ENCODE measurements around the gene SSBP2. TPM values are rescaled to one million over a fixed set of nuclear protein-coding genes. Genes with fewer than 3 reads are reported as not detected.
A peak's percentile ranks its signal among the peaks of the same experiment; 100 is the strongest.
"Not testable (repeated sequence)": the region's sequence is repeated elsewhere in the genome, so short reads cannot be mapped to it uniquely, and the experiment has no call there.

Gene SSBP2
- polyA plus RNA-seq, 1 donor = 27.8 TPM

DNA sequence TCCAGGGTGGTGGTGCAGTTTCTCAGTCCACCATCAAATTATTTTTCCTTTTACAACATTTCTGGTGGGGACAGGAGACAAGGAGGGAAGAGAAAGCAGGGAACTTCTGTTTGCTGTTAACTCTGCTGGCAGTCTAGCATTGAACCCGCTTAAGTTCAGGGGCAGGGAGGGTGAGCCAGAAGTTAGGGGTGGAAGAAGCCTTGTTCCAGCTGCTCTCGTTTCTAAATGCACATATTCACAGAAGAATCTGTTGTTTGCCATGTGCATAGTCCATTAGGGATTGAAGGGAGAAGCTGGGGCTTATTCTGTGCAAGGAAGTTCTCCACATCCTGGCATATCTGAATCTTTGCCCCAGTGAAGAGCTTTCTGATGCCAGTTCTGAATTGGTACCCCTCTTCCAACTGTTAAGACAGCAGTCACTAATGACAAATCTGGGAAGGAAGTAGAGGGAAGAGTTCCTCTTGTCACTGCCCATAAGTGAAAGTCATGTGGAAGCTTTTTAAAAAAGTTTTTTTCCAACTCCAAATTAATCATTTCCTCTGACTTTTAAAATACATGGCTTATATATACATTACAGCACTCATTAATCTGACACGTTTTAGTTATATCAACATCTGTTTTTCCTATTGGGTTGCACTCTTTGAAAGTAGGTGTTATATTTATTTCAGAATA lies 324.4 kb downstream of the SSBP2 start:
- Histone ChIP-seq H3K9me3 (ENCODE audit: control insufficient read depth, low read depth, low read length) (no peaks in the 10 kb centered on the region), H3K27ac (ENCODE audit: low read length) (no peak overlapping the region), H3K27me3 (ENCODE audit: control insufficient read depth, insufficient read depth, low read length) (no peaks in the 10 kb centered on the region), H3K36me3 (ENCODE audit: control insufficient read depth, insufficient read depth, low read length) (no peaks in the 10 kb centered on the region), H3K4me3 (ENCODE audit: low read length) (no peak overlapping the region), H3K4me1 (ENCODE audit: control insufficient read depth, insufficient read depth, low read length) (no peaks in the 10 kb centered on the region)
- WGBS (ENCODE audit: insufficient coverage, low lambda C conversion rate) = no CpG with 5 or more reads among the region's 3 CpGs
- no peak for DNase-seq

DNA sequence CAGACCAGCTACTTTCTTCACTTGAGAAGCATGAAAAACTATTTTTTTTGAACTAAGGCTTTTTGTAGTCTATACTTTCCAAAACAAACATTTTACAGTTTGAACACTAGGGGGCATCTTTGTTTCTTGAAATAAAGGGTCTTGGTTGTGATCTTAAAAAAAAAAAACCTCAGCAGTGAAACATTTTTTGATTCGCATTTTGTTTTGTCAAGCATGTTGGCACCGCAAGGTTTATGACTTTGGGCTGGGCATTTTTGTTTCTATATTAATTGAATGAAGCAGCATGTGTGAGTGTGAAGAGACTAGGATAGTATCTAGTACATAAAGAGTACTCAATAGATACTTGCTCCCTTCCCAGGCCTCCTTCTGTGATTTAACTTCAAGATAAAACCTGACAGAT lies 325.3 kb downstream of the SSBP2 start:
- no peak overlapping the region for H3K4me3 ChIP-seq (ENCODE audit: low read length)
- H3K9me3 ChIP-seq (ENCODE audit: control insufficient read depth, low read depth, low read length) = no peaks in the 10 kb centered on the region
- H3K27me3 ChIP-seq (ENCODE audit: control insufficient read depth, insufficient read depth, low read length) = no peaks in the 10 kb centered on the region
- H3K36me3 ChIP-seq (ENCODE audit: control insufficient read depth, insufficient read depth, low read length) = no peaks in the 10 kb centered on the region
- H3K4me1 ChIP-seq (ENCODE audit: control insufficient read depth, insufficient read depth, low read length) = no peaks in the 10 kb centered on the region
- peak in 1 of 2 donors; percentile 8 for DNase-seq
- WGBS (ENCODE audit: insufficient coverage, low lambda C conversion rate) = no CpG with 5 or more reads among the region's 2 CpGs
- H3K27ac ChIP-seq (ENCODE audit: low read length) = no peak overlapping the region

DNA sequence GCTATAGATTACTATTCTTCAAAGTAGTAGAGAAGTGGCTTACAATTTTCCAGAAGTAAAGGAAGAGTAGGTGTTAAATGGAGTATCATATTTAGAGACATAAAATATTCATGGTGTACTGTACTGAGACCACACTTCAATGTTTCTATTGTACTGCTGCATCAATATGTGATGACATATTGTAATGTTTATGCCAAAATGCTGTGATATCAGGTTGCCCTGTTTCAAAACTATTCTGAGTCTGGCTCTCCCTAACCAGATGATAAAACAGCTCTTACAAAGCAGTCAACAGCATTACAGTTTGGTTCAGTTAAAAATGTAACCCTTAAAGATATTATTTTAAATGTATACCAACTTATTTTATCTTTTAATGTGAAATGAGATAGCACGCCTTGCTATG lies 326.2 kb downstream of the SSBP2 start:
- no peak for DNase-seq
- Histone ChIP-seq H3K36me3 (ENCODE audit: control insufficient read depth, insufficient read depth, low read length) (no peaks in the 10 kb centered on the region), H3K9me3 (ENCODE audit: control insufficient read depth, low read depth, low read length) (no peaks in the 10 kb centered on the region), H3K27me3 (ENCODE audit: control insufficient read depth, insufficient read depth, low read length) (no peaks in the 10 kb centered on the region), H3K4me1 (ENCODE audit: control insufficient read depth, insufficient read depth, low read length) (no peaks in the 10 kb centered on the region), H3K27ac (ENCODE audit: low read length) (no peak overlapping the region), H3K4me3 (ENCODE audit: low read length) (no peak overlapping the region)
- 100% methylated on average over 1 of the region's 1 CpG for WGBS (ENCODE audit: insufficient coverage, low lambda C conversion rate)

DNA sequence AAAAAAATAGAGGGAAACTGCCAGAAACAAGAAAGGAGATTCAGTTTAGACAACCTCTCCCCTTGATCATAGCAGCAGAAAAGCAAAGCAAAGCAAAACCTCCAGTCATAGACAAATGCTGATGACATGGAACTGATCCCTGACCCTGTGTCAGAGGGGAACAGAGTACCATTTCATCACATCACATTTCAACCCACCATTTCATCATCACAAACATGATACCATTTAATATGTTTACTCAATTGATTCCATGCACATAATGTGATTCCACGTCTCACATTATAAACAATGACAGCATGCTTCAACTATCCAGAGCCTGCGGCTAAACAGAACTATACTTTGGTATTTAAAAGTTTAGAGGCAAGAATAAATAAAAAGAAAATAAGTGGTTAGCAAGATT lies 328.2 kb downstream of the SSBP2 start:
- Histone ChIP-seq H3K36me3 (ENCODE audit: control insufficient read depth, insufficient read depth, low read length) (no peaks in the 10 kb centered on the region), H3K27ac (ENCODE audit: low read length) (no peak overlapping the region), H3K4me3 (ENCODE audit: low read length) (no peak overlapping the region), H3K4me1 (ENCODE audit: control insufficient read depth, insufficient read depth, low read length) (no peaks in the 10 kb centered on the region), H3K9me3 (ENCODE audit: control insufficient read depth, low read depth, low read length) (no peaks in the 10 kb centered on the region), H3K27me3 (ENCODE audit: control insufficient read depth, insufficient read depth, low read length) (no peaks in the 10 kb centered on the region)
- 50% methylated on average over 1 of the region's 2 CpGs for WGBS (ENCODE audit: insufficient coverage, low lambda C conversion rate)
- peak in 1 of 2 donors; percentile 8 for DNase-seq

DNA sequence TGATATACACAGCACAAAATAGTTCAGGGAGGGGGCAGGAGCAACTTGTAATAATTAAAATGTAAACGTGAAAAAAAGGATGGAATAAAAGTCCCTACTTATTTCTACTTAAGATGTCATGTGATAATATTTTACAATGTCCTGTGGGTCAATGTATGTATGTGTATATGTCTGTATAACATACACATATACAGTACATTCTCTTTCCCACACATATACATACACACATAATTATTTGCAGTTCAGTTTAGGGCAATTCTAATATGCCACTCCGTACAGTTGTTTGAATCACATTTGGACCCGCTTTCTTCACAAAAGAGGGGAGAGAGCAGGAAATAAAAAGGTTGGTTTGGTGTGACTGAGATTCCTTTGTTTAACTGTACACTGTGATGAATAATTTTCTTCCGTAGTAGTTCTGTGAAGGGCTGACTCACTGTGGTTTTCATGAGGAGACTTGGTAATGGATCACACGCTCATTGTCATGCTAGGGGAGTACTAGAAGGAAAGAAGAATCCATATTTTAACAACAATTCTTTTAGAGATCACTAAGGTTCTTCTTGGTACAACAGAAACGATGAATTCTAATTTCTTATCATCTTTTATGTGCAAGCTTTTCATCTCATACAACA lies 330.7 kb downstream of the SSBP2 start:
- no peaks in the 10 kb centered on the region for H3K36me3 ChIP-seq (ENCODE audit: control insufficient read depth, insufficient read depth, low read length)
- WGBS (ENCODE audit: insufficient coverage, low lambda C conversion rate) = 100% methylated on average over 1 of the region's 6 CpGs
- H3K4me3 ChIP-seq (ENCODE audit: low read length) = no peak overlapping the region
- no peaks in the 10 kb centered on the region for H3K27me3 ChIP-seq (ENCODE audit: control insufficient read depth, insufficient read depth, low read length)
- DNase-seq = no peak
- no peaks in the 10 kb centered on the region for H3K4me1 ChIP-seq (ENCODE audit: control insufficient read depth, insufficient read depth, low read length)
- H3K9me3 ChIP-seq (ENCODE audit: control insufficient read depth, low read depth, low read length) = no peaks in the 10 kb centered on the region
- H3K27ac ChIP-seq (ENCODE audit: low read length) = no peak overlapping the region

DNA sequence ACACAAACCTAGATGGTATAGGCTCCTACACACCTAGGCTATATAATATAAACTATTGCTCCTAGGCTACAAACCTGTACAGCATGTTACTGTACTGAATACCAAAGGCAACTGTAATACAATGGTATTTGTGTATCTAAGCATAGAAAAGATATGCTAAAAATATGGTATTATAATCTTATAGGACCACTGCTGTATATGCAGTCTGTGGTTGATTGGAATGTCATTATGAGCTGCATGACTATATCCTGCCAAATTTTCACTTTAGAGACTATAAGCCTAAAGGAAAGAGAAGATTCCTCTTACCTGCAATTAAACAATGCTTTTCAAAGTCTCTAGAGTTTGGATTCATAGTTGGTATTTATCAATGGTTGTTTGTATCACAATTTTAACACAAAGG lies 332.3 kb downstream of the SSBP2 start:
- Histone ChIP-seq H3K4me1 (ENCODE audit: control insufficient read depth, insufficient read depth, low read length) (no peaks in the 10 kb centered on the region), H3K36me3 (ENCODE audit: control insufficient read depth, insufficient read depth, low read length) (no peaks in the 10 kb centered on the region), H3K27me3 (ENCODE audit: control insufficient read depth, insufficient read depth, low read length) (no peaks in the 10 kb centered on the region), H3K27ac (ENCODE audit: low read length) (no peak overlapping the region), H3K4me3 (ENCODE audit: low read length) (no peak overlapping the region), H3K9me3 (ENCODE audit: control insufficient read depth, low read depth, low read length) (no peaks in the 10 kb centered on the region)
- DNase-seq = no peak

DNA sequence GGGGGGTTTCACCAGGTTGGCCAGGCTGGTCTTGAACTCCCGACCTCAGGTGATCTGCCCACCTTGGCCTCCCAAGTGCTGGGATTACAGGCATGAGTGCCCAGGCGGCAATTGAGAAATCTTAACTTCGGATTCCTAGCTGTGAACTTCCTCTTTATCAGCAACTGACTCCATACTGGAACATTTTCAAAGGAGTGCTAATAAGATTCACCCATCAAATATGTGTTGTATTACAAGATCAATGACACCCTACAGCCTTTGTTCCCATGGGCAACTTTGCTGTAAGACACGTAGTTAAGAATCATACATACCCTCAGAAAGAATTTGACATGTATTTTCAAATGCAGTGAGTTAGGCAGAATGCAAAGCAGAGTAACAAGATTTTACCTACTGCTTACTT lies 333.8 kb downstream of the SSBP2 start:
- no CpG with 5 or more reads among the region's 4 CpGs for WGBS (ENCODE audit: insufficient coverage, low lambda C conversion rate)
- Histone ChIP-seq H3K36me3 (ENCODE audit: control insufficient read depth, insufficient read depth, low read length) (no peaks in the 10 kb centered on the region), H3K27me3 (ENCODE audit: control insufficient read depth, insufficient read depth, low read length) (no peaks in the 10 kb centered on the region), H3K4me3 (ENCODE audit: low read length) (no peak overlapping the region), H3K4me1 (ENCODE audit: control insufficient read depth, insufficient read depth, low read length) (no peaks in the 10 kb centered on the region), H3K27ac (ENCODE audit: low read length) (no peak overlapping the region), H3K9me3 (ENCODE audit: control insufficient read depth, low read depth, low read length) (no peaks in the 10 kb centered on the region)
- DNase-seq = no peak

DNA sequence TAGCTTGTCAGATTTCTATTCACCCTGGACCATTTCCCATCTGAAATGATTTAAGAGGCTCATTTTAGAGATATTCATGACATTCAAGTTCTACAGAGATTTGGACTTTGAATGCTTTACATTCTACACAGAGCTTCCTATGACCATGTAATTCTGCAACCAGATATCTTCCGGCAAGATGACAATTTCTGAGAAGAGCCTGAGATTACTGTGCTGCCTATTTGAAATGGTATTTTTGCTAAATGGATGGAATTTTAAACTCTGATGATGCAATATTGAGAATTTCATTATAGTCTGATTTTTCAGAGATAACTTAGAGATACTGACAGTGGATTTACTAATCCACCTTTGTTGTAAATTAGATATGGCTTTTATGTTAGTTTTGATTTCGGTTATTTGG lies 341.0 kb downstream of the SSBP2 start:
- Histone ChIP-seq H3K27ac (ENCODE audit: low read length) (peak overlapping the region; percentile 33), H3K4me3 (ENCODE audit: low read length) (no peak overlapping the region), H3K4me1 (ENCODE audit: control insufficient read depth, insufficient read depth, low read length) (peaks cover 2% of the 10 kb centered on the region), H3K9me3 (ENCODE audit: control insufficient read depth, low read depth, low read length) (no peaks in the 10 kb centered on the region), H3K36me3 (ENCODE audit: control insufficient read depth, insufficient read depth, low read length) (no peaks in the 10 kb centered on the region), H3K27me3 (ENCODE audit: control insufficient read depth, insufficient read depth, low read length) (no peaks in the 10 kb centered on the region)
- WGBS (ENCODE audit: insufficient coverage, low lambda C conversion rate) = no CpG with 5 or more reads among the region's 2 CpGs
- DNase-seq = peak in 1 of 2 donors; percentile 18

DNA sequence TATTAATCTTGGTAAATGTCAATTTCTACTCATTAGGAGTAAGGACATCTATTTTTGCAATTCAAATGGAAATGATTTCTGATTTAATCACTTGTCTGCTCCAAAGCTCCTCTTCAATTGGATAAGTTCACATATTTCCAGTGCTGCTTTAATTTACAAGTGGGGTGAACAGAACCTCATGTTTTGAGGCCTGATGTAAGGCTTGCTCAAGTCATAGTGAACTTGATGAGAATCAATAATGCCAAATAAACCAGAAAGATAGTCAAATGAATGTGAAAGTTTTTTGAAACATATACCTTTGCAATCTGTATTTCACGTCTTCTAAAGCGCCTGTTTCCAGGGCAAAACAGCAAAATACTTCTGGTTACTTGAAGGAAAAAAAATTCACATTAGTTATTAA lies 341.5 kb downstream of the SSBP2 start:
- Histone ChIP-seq H3K27ac (ENCODE audit: low read length) (peak overlapping the region; percentile 4), H3K27me3 (ENCODE audit: control insufficient read depth, insufficient read depth, low read length) (no peaks in the 10 kb centered on the region), H3K36me3 (ENCODE audit: control insufficient read depth, insufficient read depth, low read length) (no peaks in the 10 kb centered on the region), H3K4me3 (ENCODE audit: low read length) (no peak overlapping the region), H3K9me3 (ENCODE audit: control insufficient read depth, low read depth, low read length) (no peaks in the 10 kb centered on the region), H3K4me1 (ENCODE audit: control insufficient read depth, insufficient read depth, low read length) (peaks cover 2% of the 10 kb centered on the region)
- 60% methylated on average over 1 of the region's 2 CpGs for WGBS (ENCODE audit: insufficient coverage, low lambda C conversion rate)
- no peak for DNase-seq

DNA sequence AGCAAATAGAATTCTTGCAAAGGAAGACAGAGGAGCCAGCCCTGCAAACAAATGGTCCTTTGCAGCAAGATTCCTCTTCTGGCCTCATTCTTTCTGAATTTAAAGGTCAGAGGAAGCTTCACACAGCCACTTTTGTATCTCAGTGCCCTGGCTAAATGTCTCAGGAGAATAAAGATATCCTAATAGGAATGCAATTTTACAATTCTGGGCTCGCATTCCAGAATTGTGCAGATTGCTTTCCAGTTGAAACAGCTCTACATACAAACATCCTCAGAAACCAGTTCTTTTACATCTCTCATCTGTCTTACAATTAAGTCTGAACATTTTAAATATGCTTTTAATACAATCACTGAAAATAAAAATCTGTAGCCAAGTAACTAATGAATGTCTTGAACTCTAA lies 342.4 kb downstream of the SSBP2 start:
- Histone ChIP-seq H3K27me3 (ENCODE audit: control insufficient read depth, insufficient read depth, low read length) (no peaks in the 10 kb centered on the region), H3K9me3 (ENCODE audit: control insufficient read depth, low read depth, low read length) (no peaks in the 10 kb centered on the region), H3K27ac (ENCODE audit: low read length) (no peak overlapping the region), H3K4me3 (ENCODE audit: low read length) (no peak overlapping the region), H3K36me3 (ENCODE audit: control insufficient read depth, insufficient read depth, low read length) (no peaks in the 10 kb centered on the region), H3K4me1 (ENCODE audit: control insufficient read depth, insufficient read depth, low read length) (peaks cover 2% of the 10 kb centered on the region)
- no peak for DNase-seq
- no CpG with 5 or more reads among the region's 1 CpG for WGBS (ENCODE audit: insufficient coverage, low lambda C conversion rate)

DNA sequence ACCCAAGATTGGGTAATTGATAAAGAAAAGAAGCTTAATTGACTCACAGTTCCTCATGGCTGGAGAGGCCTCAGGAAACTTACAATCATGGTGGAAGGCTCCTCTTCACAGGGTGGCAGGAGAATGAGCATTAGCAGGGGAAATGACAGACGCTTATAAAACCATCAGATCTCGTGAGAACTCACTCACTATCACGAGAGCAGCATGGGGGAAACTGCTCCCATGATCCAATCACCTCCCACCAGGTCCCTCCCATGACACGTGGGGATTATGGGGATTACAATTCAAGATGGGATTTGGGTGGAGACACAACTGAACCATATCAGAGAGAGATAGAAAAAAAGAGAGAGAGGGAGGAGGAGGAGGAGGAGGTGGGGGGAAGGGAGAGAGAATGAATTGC lies 343.1 kb downstream of the SSBP2 start:
- not testable (repeated sequence) for DNase-seq; H3K27me3 ChIP-seq (ENCODE audit: control insufficient read depth, insufficient read depth, low read length); H3K4me1 ChIP-seq (ENCODE audit: control insufficient read depth, insufficient read depth, low read length); H3K4me3 ChIP-seq (ENCODE audit: low read length); H3K9me3 ChIP-seq (ENCODE audit: control insufficient read depth, low read depth, low read length); H3K27ac ChIP-seq (ENCODE audit: low read length); H3K36me3 ChIP-seq (ENCODE audit: control insufficient read depth, insufficient read depth, low read length)
- WGBS (ENCODE audit: insufficient coverage, low lambda C conversion rate) = no CpG with 5 or more reads among the region's 4 CpGs
